ENCODE data around the gene IGSF11.
"Not testable (repeated sequence)": the region's sequence is repeated elsewhere in the genome, so short reads cannot be mapped to it uniquely, and the experiment has no call there.

Gene IGSF11

GRCh38 chr3:118910332-118910731 lies 124.3 kb downstream of the IGSF11 start:
- TF ChIP-seq POLR2A (IDR thresholded peaks at IDR 0.05; ENCODE audit: low read depth, low read length), result no peak
- DNase-seq (ENCODE audit: insufficient read length, low spot score) (no peak), FAIRE-seq (no peak)

GRCh38 chr3:118909763-118910162 lies 124.9 kb downstream of the IGSF11 start:
- DNase-seq (ENCODE audit: insufficient read length, low spot score) (no peak), FAIRE-seq (no peak)

GRCh38 chr3:118907909-118908308 lies 126.7 kb downstream of the IGSF11 start:
- no peak for TF ChIP-seq POLR2A (IDR thresholded peaks at IDR 0.05; ENCODE audit: low read depth, low read length)
- DNase-seq (ENCODE audit: insufficient read length, low spot score) (no peak), FAIRE-seq (no peak)

More at GRCh38 chr3:118909763-118910162, 124.9 kb downstream of the IGSF11 start:
- no peak for TF ChIP-seq POLR2A (IDR thresholded peaks at IDR 0.05; ENCODE audit: low read depth, low read length)

GRCh38 chr3:118900737-118901525 lies 133.7 kb downstream of the IGSF11 start:
- FAIRE-seq (no peak), DNase-seq (ENCODE audit: insufficient read length, low spot score) (no peak)
- no peak for TF ChIP-seq POLR2A (IDR thresholded peaks at IDR 0.05; ENCODE audit: low read depth, low read length)

GRCh38 chr3:118890206-118890605 lies 144.4 kb downstream of the IGSF11 start:
- no peak for FAIRE-seq
- no peak for DNase-seq (ENCODE audit: insufficient read length, low spot score)
- no peak for TF ChIP-seq POLR2A (IDR thresholded peaks at IDR 0.05; ENCODE audit: low read depth, low read length)

GRCh38 chr3:118889691-118890090 lies 145.0 kb downstream of the IGSF11 start:
- no peak for TF ChIP-seq POLR2A (IDR thresholded peaks at IDR 0.05; ENCODE audit: low read depth, low read length)
- FAIRE-seq, result no peak
- DNase-seq (ENCODE audit: insufficient read length, low spot score), result no peak

GRCh38 chr3:118886708-118887107 lies 147.9 kb downstream of the IGSF11 start:
- FAIRE-seq, result no peak
- no peak for TF ChIP-seq POLR2A (IDR thresholded peaks at IDR 0.05; ENCODE audit: low read depth, low read length)
- no peak for DNase-seq (ENCODE audit: insufficient read length, low spot score)

GRCh38 chr3:118884748-118885206 lies 149.9 kb downstream of the IGSF11 start:
- TF ChIP-seq POLR2A (IDR thresholded peaks at IDR 0.05; ENCODE audit: low read depth, low read length), result no peak
- FAIRE-seq (peak; percentile 77), DNase-seq (ENCODE audit: insufficient read length, low spot score) (peak; percentile 15)

- no peak for TF ChIP-seq POLR2A (IDR thresholded peaks at IDR 0.05; ENCODE audit: low read depth, low read length)
- FAIRE-seq (peak; percentile 77), DNase-seq (ENCODE audit: insufficient read length, low spot score) (peak; percentile 14)
Measured at GRCh38 chr3:118882353-118882947, 152.2 kb downstream of the IGSF11 start.

GRCh38 chr3:118868051-118868450 lies 166.6 kb downstream of the IGSF11 start:
- DNase-seq (ENCODE audit: insufficient read length, low spot score) (no peak), FAIRE-seq (no peak)
- TF ChIP-seq POLR2A (IDR thresholded peaks at IDR 0.05; ENCODE audit: low read depth, low read length), result no peak

- no peak for TF ChIP-seq POLR2A (IDR thresholded peaks at IDR 0.05; ENCODE audit: low read depth, low read length)
- no peak for DNase-seq (ENCODE audit: insufficient read length, low spot score)
- FAIRE-seq, result no peak
Measured at GRCh38 chr3:118863731-118864322, 170.8 kb downstream of the IGSF11 start.

- DNase-seq (ENCODE audit: insufficient read length, low spot score), result no peak
Measured at GRCh38 chr3:118859950-118860349, 174.7 kb downstream of the IGSF11 start.

GRCh38 chr3:118851466-118852193 lies 183.0 kb downstream of the IGSF11 start:
- not testable (repeated sequence) for DNase-seq (ENCODE audit: insufficient read length, low spot score)

More at GRCh38 chr3:118859950-118860349, 174.7 kb downstream of the IGSF11 start:
- FAIRE-seq, result no peak
- no peak for TF ChIP-seq POLR2A (IDR thresholded peaks at IDR 0.05; ENCODE audit: low read depth, low read length)

GRCh38 chr3:118850687-118851086 lies 184.0 kb downstream of the IGSF11 start:
- TF ChIP-seq POLR2A (IDR thresholded peaks at IDR 0.05; ENCODE audit: low read depth, low read length), result no peak
- no peak for FAIRE-seq
- DNase-seq (ENCODE audit: insufficient read length, low spot score), result no peak

More at GRCh38 chr3:118851466-118852193, 183.0 kb downstream of the IGSF11 start:
- FAIRE-seq, result not testable (repeated sequence)
